ENCODE results near the gene UROC1. TPM values are rescaled to one million over a fixed set of nuclear protein-coding genes. Genes with fewer than 3 reads are reported as not detected.

Gene UROC1
- total and polyA plus RNA-seq, 2 of the 13 experiments (the other 11 are each of a cell fraction or from before 2014, with no cell fraction given), result 0.71 to 1.3 TPM

- TF ChIP-seq KAT8 (CRISPR knock-in tag; IDR thresholded peaks at IDR 0.05) (0 out of 2 replicates have a peak, but pooled peaks have one; percentile 11), GTF2F1 (IDR thresholded peaks at IDR 0.05; ENCODE audit: low read length) (no peak), ZNF720 (CRISPR knock-in tag; IDR thresholded peaks at IDR 0.05) (no peak), MAFG (CRISPR knock-in tag; IDR thresholded peaks at IDR 0.05) (no peak), ZNF749 (CRISPR knock-in tag; IDR thresholded peaks at IDR 0.05; ENCODE audit: borderline replicate concordance) (no peak), NFYB (CRISPR knock-in tag; IDR thresholded peaks at IDR 0.05) (no peak), ZNF773 (CRISPR knock-in tag; IDR thresholded peaks at IDR 0.05; ENCODE audit: borderline replicate concordance) (no peak), ZNF234 (CRISPR knock-in tag; conservative IDR thresholded peaks at IDR 0.05) (no peak), CREBL2 (CRISPR knock-in tag; IDR thresholded peaks at IDR 0.05; ENCODE audit: borderline replicate concordance) (no peak), GABPB1 (CRISPR knock-in tag; IDR thresholded peaks at IDR 0.05) (no peak; the same call in 1 of the 2 replicates), KLF11 (CRISPR knock-in tag; IDR thresholded peaks at IDR 0.05) (no peak), RBM22 (optimal IDR thresholded peaks at IDR 0.05; ENCODE audit: low read length) (no peak), ATM (IDR thresholded peaks at IDR 0.05; ENCODE audit: borderline replicate concordance) (no peak), POLR2A (IDR thresholded peaks at IDR 0.05; ENCODE audit: insufficient read depth in 1 of 2, low read depth in 2 of 2, low read length in 2 of 2) (peak in 1 of 2 experiments; percentile 33; a peak in 2 of 4 replicates), ZNF382 (CRISPR knock-in tag; IDR thresholded peaks at IDR 0.05; ENCODE audit: borderline replicate concordance) (no peak), ZNF276 (CRISPR knock-in tag; IDR thresholded peaks at IDR 0.05; ENCODE audit: low read depth) (no peak), GZF1 (CRISPR knock-in tag; IDR thresholded peaks at IDR 0.05) (no peak), KLF15 (CRISPR knock-in tag; IDR thresholded peaks at IDR 0.05; ENCODE audit: borderline replicate concordance) (no peak), JUNB (CRISPR knock-in tag; IDR thresholded peaks at IDR 0.05; ENCODE audit: borderline replicate concordance) (no peak), ZNF790 (CRISPR knock-in tag; IDR thresholded peaks at IDR 0.05; ENCODE audit: borderline replicate concordance) (no peak), GATAD1 (CRISPR knock-in tag; IDR thresholded peaks at IDR 0.05) (no peak), EP300 (IDR thresholded peaks at IDR 0.05; ENCODE audit: low read depth in 2 of 2, low read length in 2 of 2) (no peak), EP300 (CRISPR knock-in tag; IDR thresholded peaks at IDR 0.05; ENCODE audit: borderline replicate concordance) (no peak), GFI1 (CRISPR knock-in tag; IDR thresholded peaks at IDR 0.05; ENCODE audit: borderline replicate concordance) (no peak), ZBTB20 (CRISPR knock-in tag; IDR thresholded peaks at IDR 0.05; ENCODE audit: borderline replicate concordance, low read depth) (no peak)
- TF ChIP-seq, protein P1, sequence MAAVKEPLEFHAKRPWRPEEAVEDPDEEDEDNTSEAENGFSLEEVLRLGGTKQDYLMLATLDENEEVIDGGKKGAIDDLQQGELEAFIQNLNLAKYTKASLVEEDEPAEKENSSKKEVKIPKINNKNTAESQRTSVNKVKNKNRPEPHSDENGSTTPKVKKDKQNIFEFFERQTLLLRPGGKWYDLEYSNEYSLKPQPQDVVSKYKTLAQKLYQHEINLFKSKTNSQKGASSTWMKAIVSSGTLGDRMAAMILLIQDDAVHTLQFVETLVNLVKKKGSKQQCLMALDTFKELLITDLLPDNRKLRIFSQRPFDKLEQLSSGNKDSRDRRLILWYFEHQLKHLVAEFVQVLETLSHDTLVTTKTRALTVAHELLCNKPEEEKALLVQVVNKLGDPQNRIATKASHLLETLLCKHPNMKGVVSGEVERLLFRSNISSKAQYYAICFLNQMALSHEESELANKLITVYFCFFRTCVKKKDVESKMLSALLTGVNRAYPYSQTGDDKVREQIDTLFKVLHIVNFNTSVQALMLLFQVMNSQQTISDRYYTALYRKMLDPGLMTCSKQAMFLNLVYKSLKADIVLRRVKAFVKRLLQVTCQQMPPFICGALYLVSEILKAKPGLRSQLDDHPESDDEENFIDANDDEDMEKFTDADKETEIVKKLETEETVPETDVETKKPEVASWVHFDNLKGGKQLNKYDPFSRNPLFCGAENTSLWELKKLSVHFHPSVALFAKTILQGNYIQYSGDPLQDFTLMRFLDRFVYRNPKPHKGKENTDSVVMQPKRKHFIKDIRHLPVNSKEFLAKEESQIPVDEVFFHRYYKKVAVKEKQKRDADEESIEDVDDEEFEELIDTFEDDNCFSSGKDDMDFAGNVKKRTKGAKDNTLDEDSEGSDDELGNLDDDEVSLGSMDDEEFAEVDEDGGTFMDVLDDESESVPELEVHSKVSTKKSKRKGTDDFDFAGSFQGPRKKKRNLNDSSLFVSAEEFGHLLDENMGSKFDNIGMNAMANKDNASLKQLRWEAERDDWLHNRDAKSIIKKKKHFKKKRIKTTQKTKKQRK (IDR thresholded peaks at IDR 0.05; ENCODE audit: low read length), result no peak
These were observed 42.8 kb downstream of the UROC1 start (continued) for GRCh38 chr3:126474498-126475412.
